ENCODE data around the gene NPLOC4.

Gene NPLOC4

GRCh38 chr17:81515530-81516041 lies 121.3 kb downstream of the NPLOC4 start:
- Histone ChIP-seq H3K27ac (replicated peaks) (no peak overlapping the region; the same call in 1 of the 2 replicates), H3K4me3 (replicated peaks; ENCODE audit: insufficient read depth, low read length) (peak overlapping the region; percentile 75), H3K27me3 (ENCODE audit: insufficient read depth, poor library complexity, severe bottlenecking) (peaks cover 7% of the 10 kb centered on the region)
- no peak for DNase-seq (ENCODE audit: low read depth in 1 of 2, low spot score in 1 of 2)
- TF ChIP-seq POLR2AphosphoS5 (IDR thresholded peaks at IDR 0.05; ENCODE audit: low read depth), result no peak

- TF ChIP-seq REST (IDR thresholded peaks at IDR 0.05; ENCODE audit: insufficient replicate concordance, low read depth) (no peak), POLR2AphosphoS5 (IDR thresholded peaks at IDR 0.05; ENCODE audit: low read depth) (peak; percentile 36; the same call in 1 of the 2 replicates), CTCF (IDR thresholded peaks at IDR 0.05; ENCODE audit: insufficient read depth, low read length) (no peak), SPI1 (IDR thresholded peaks at IDR 0.05; ENCODE audit: borderline replicate concordance, low read depth) (peak; percentile 50; the same call in 1 of the 2 replicates), GABPA (IDR thresholded peaks at IDR 0.05; ENCODE audit: low read depth) (no peak; the same call in 1 of the 2 replicates)
- H3K27ac ChIP-seq (replicated peaks), result peak overlapping the region; percentile 61
- peak in 1 of 2 experiments; percentile 72 for DNase-seq (ENCODE audit: low read depth in 1 of 2, low spot score in 1 of 2)
- peak overlapping the region; percentile 75 for H3K4me3 ChIP-seq (replicated peaks; ENCODE audit: insufficient read depth, low read length)
- peaks cover 7% of the 10 kb centered on the region for H3K27me3 ChIP-seq (ENCODE audit: insufficient read depth, poor library complexity, severe bottlenecking)
Measured at GRCh38 chr17:81514739-81515529, 122.0 kb downstream of the NPLOC4 start.

- Histone ChIP-seq H3K4me3 (replicated peaks; ENCODE audit: insufficient read depth, low read length) (peak overlapping the region; percentile 75), H3K27ac (replicated peaks) (peak overlapping the region; percentile 98), H3K27me3 (ENCODE audit: insufficient read depth, poor library complexity, severe bottlenecking) (peaks cover 2% of the 10 kb centered on the region)
- TF ChIP-seq POLR2AphosphoS5 (IDR thresholded peaks at IDR 0.05; ENCODE audit: low read depth) (no peak), CTCF (IDR thresholded peaks at IDR 0.05; ENCODE audit: insufficient read depth, low read length) (no peak), SPI1 (IDR thresholded peaks at IDR 0.05; ENCODE audit: borderline replicate concordance, low read depth) (no peak)
- DNase-seq (ENCODE audit: low read depth in 1 of 2, low spot score in 1 of 2), result no peak
Measured at GRCh38 chr17:81514489-81514738, 122.5 kb downstream of the NPLOC4 start.

- TF ChIP-seq CTCF (IDR thresholded peaks at IDR 0.05; ENCODE audit: insufficient read depth, low read length) (no peak), SPI1 (IDR thresholded peaks at IDR 0.05; ENCODE audit: borderline replicate concordance, low read depth) (no peak), GABPA (IDR thresholded peaks at IDR 0.05; ENCODE audit: low read depth) (no peak), REST (IDR thresholded peaks at IDR 0.05; ENCODE audit: insufficient replicate concordance, low read depth) (no peak), POLR2AphosphoS5 (IDR thresholded peaks at IDR 0.05; ENCODE audit: low read depth) (no peak; the same call in 1 of the 2 replicates)
- Histone ChIP-seq H3K4me3 (replicated peaks; ENCODE audit: insufficient read depth, low read length) (peak overlapping the region; percentile 75), H3K27ac (replicated peaks) (peak overlapping the region; percentile 98), H3K27me3 (ENCODE audit: insufficient read depth, poor library complexity, severe bottlenecking) (no peaks in the 10 kb centered on the region)
- DNase-seq (ENCODE audit: low read depth in 1 of 2, low spot score in 1 of 2), result peak; percentile 49 to 60
Measured at GRCh38 chr17:81513753-81514488, 123.0 kb downstream of the NPLOC4 start.

All from HL-60 (cell line).